NOMO-1 (cell line): ENCODE measurements around the gene SOX15.

Experiments
- DNase-seq, 2 experiments: peaks; one replicate each; lab custom pipeline; 2025; ENCODE audit not compliant: unreplicated experiment in 2 of 2; lab: John Stamatoyannopoulos, UW

The SOX15 gene

DNA sequence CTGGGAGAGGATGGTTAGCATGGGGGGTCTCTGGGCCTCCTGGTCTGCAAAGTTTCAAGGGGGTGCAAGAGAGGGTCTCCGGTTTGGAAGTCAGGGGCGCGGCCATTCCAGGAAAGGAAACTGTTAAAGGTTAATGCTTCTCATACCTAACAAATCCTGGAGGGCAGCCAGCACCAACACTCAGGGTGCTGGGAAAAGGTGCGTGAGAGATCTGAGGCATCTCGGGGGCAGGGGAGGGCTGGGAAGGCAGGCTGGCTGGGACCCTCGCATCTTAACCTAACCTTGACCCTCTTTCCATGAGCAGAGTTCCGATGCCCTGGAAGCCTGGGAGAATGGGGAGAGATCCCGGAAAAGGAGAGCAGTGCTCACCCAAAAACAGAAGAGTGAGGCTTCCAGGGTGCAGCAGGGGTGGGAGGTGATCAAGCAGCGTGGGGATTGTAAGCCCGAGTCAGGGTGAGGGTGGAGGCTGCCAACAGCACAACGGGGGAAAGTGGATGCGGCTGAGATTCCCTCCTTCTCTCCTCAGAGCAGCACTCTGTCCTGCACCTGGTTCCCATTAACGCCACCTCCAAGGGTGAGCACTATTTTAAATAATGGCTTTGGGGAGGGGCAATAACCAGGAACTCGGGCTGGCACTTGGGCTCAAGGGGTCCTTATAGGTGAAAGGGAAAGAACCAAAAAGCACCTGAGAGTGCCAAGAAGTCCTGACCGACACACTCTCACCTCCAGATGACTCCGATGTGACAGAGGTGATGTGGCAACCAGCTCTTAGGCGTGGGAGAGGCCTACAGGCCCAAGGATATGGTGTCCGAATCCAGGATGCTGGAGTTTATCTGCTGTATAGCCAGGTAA is 30.3 kb downstream of the SOX15 start:
- DNase-seq = no peak

DNA sequence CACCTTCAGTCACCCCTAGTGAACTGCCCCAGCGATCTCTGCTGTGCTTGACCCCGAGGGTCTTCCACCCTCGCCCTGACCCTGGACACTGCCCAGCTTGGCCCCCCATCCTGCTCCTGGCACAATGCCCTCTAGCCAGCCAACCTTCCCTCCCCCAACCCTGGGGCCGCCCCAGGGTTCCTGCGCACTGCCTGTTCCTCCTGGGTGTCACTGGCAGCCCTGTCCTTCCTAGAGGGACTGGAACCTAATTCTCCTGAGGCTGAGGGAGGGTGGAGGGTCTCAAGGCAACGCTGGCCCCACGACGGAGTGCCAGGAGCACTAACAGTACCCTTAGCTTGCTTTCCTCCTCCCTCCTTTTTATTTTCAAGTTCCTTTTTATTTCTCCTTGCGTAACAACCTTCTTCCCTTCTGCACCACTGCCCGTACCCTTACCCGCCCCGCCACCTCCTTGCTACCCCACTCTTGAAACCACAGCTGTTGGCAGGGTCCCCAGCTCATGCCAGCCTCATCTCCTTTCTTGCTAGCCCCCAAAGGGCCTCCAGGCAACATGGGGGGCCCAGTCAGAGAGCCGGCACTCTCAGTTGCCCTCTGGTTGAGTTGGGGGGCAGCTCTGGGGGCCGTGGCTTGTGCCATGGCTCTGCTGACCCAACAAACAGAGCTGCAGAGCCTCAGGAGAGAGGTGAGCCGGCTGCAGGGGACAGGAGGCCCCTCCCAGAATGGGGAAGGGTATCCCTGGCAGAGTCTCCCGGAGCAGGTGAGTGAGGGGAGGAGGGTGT is 31.2 kb downstream of the SOX15 start, which contains the start of gene TNFSF13:
Gene TNFSF13 (plus strand): TSS at position 207 of the 776 bp plus-strand sequence. CDS start 290 bp downstream, at position 497.
- DNase-seq = peak; percentile 61 to 86

DNA sequence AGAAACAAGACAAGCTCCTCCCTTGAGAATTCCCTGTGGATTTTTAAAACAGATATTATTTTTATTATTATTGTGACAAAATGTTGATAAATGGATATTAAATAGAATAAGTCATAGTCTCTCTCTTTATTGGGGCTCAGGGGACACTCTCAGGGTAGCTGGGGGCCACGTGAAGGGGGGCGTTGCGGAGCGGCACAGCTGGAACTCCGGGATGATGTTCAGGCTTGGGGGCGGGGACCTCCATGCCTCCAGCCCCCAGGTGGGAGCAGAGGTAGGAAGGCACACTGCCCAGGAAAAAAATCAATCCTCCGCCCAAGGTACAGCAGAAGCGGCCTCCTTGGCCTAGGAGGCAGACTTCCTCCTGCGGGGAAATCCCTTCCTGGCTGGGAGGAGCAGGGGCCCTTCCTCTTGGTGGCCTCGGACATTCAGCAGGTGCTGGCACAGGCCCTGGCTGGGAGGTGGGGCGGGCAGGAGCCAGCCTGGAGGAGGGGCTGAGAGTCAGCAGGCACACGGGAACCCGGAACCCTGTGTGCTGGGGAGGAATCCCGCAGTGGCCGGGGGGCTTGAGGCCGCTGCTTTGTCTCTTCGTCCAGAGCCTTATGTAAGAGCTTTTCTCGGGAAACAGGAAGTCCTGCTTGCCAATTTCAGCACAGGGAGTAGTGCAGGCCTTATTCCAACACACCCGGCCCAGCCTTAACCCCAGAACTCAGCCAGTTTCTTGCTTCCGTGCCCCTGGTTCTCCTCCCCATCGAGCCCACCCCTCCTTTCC is 31.9 kb downstream of the SOX15 start:
- peak; percentile 78 to 92 for DNase-seq

DNA sequence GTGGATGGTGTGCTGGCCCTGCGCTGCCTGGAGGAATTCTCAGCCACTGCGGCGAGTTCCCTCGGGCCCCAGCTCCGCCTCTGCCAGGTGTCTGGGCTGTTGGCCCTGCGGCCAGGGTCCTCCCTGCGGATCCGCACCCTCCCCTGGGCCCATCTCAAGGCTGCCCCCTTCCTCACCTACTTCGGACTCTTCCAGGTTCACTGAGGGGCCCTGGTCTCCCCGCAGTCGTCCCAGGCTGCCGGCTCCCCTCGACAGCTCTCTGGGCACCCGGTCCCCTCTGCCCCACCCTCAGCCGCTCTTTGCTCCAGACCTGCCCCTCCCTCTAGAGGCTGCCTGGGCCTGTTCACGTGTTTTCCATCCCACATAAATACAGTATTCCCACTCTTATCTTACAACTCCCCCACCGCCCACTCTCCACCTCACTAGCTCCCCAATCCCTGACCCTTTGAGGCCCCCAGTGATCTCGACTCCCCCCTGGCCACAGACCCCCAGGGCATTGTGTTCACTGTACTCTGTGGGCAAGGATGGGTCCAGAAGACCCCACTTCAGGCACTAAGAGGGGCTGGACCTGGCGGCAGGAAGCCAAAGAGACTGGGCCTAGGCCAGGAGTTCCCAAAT is 32.6 kb downstream of the SOX15 start:
- no peak for DNase-seq

DNA sequence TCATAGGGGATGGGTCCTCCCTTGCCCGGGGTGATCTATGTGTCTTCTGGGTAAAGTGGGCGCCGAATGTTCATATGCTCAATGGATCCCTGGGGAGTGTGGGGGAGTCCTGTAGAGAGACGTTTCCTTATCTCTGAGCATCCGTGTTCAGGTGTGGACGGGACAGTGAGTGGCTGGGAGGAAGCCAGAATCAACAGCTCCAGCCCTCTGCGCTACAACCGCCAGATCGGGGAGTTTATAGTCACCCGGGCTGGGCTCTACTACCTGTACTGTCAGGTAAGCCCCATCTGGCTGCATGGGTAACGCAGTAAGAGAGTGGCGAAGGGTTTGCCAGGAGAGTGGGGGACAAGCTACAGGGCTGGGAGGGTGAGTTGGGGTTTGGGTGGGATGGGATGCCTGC is 33.3 kb downstream of the SOX15 start:
- no peak for DNase-seq

DNA sequence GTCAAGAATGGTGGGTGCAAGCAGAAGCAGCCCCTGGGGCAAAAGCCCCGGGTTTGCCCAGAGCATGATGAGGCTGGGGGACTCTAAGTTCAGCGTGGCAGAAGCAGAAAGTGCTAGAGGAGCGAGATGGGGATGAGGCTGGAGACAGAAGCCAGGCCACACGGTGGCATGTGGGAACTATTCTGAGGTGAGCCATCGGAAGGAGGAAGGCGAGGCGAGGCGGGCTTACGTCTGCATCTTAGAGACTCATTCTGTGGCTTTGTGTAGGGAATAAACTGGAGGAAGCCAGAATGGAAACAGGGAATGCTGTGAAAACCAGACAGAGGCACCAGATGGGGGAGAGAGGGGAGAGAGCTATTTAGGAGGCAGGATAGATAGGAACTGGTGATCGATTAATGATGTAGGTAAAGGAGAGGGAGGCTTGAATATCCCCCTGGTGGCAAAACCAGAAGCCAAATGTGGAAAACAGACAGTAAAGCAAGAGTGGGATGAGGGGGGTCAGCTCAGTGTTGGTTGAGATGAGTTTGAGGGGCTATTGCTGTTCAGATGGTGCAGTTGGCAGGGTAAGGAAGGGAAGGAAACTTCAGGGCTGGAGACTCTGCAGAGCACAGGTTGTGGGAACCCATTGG is 34.5 kb downstream of the SOX15 start:
- no peak for DNase-seq

DNA sequence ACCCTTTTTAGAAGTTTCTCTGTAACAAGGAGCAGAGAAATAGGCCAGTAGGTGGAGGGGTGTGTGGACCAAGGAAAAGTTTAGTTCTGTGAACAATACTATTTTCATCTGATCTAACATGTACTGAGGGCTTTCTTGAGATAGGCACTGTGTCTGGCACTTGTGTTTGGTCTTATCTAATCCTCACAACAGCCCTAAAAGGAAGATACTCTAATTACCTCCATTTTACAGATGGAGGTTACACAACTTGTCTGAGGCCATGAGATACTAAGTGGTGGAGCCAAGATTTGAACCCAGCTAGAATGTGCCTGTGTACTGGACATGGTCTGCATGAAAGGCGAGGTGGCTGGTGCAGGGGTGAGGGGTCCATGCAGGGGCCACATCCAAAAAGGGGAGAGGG is 36.5 kb downstream of the SOX15 start:
- no peak for DNase-seq

DNA sequence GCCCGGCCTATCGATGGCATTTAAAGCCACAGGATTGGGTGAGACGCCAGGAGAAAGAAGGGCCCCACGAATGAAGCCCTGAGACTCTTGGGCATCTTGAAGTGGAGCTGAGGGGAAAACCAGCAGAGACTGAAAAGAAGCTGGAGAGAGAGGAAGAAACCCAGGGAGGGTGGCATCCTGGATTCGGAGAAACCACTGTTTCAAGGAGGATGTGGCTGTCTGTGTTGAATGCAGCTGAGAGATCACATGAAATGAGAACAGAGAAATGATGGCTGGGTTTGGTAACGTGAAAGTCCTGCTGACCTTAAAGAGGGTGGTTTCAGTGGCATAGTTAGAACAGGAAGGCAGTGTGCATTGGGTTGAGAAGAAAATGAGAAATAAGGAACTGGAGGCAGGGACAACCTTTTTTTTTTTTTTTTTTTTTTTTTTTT is 37.3 kb downstream of the SOX15 start:
- DNase-seq = peak; percentile 52 to 84

DNA sequence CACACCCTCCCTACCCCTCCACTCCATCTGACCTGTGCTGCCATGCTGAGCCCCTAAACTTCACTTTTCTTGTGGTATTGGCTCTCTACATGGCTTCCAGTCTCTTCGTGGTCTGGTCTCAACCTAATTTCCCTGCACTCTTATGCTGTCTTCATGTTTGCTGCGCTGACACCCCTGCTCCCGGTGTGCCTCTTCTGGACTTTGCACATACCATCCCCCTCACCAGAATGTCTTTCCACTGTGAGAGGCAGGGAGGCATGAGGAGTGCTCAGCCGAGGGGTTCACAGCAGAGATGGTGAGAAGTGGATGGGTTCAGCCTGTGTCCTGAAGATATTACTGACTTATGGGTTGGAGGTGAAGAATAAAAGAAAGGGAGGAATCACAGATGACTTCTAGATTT is 38.5 kb downstream of the SOX15 start:
- DNase-seq = no peak

DNA sequence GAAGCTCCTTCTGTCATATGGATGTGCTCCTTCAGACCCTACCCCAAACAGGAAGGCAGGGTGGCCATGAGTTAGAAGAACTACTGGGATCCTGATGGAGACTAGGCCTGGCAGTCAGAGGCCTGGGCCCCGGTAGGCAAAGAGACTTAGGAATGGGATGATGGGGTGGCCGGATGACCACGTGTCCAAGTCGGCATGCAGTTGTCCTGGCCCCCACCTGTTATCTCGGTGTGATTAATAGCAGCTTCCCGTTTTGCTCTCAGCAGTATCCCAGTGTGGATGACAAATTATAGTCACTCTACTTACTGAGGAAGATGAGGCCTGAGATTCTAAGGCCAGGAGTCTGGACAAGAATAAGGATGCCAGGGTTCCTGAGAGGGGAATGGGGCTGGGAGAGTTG is 39.5 kb downstream of the SOX15 start:
- DNase-seq = no peak

DNA sequence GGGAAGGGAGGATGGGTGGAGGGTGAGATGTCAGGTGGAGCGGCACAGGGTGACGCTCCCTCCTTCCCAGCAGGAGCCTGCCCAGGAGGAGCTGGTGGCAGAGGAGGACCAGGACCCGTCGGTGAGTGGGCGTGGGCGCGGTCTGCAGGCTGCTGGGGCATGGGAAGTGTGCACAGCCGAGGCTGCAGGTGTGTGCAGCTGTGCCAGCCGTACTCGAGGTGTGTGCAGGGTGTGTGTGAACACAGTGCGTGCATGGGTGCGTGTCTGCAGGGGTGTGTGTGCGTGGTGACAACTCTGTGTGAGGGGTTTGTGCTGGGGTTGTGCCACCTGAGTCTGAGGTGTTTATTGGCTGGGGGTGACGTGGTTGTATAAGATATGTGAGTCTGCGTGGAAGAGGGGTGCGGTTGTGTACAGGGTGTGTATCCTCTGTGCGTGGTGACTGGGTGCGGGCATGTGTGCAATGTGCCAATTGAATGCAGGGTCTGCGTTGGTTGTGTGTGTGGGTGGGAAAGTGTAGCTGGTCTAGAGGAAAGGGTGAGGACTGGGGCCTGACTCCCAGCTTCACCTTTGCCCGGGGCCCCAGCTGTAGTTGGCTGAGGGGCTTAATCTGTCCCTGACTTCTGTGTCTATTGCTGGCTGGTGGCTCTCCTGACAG is 40.4 kb downstream of the SOX15 start:
- no peak for DNase-seq

DNA sequence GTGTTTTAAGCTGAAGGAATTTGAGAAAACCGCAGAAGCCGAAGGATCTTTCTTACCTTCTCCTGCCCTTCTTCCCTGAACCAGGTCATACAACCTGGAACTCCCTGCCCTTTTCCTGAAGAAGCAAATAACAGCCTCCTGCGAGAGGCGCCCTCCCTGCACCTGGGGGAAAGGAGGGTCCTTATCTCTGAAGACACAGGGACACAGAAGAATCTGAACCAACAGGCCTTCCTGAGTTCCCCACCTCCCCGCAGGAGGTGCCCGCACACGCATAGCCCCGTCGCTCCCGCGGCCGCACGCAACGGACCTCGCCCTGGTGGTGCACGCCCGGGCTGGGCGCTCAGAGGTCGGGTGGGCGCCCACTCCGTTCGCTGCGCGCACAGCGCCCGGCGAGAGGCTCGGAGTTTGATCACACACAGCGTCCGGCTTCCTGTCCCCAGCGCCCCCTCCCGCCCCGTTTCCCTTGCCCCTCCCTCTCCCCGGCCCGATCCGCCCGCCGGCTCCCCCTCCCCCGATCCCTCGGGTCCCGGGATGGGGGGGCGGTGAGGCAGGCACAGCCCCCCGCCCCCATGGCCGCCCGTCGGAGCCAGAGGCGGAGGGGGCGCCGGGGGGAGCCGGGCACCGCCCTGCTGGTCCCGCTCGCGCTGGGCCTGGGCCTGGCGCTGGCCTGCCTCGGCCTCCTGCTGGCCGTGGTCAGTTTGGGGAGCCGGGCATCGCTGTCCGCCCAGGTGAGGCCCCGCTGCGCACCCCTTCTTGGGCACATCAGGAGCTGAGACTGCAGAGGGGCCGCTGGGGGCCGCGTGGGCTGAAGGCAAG is 41.1 kb downstream of the SOX15 start, which contains the start of gene TNFSF12:
Gene TNFSF12 (plus strand): TSS at position 474 of the 816 bp plus-strand sequence. CDS start 96 bp downstream, at position 570.
- no peak for DNase-seq

DNA sequence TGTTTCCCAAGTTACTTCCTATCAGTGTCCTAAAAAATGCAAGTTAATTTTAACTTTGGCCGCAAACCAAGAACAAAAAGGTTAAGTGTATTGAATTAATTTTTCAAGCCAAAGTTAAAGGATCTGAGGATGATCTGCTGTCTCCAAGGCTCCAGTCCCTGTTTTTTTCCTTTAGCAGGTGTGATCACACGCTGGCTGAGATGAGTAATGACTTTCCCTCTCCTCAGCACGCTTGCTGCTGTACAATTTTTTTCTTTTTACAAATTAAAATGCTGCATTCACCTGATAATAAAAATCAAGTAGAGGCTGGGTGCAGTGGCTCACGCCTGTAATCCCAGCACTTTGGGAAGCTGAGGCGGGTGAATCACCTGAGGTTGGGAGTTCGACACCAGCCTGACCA is 45.0 kb downstream of the SOX15 start:
- no peak for DNase-seq

DNA sequence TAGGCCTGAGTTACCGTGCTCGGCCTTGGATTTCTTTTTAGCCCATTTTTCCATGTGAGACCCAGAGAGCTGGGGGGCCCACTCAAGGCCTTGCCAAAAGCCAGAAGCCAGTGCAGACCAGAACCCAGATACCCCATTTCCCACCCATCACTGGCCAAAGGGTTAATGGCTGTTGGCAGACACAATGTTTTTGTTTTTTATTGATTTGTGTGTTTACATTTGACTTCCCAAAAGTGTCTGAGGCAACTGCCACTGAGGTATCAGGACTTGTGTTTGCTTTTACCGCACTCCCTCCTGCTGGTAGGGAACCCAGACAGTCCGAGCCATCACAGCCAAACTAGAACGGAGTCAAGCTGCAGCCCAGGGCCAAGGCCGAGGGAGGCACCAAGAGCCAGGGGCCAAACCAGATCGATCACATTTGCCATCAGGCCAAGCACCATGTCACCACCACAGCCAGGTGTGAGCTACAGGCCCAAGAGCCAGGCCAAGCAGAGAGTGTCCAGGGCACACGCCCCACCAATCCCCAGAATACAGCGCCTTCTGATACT is 48.7 kb downstream of the SOX15 start:
- DNase-seq = no peak

DNA sequence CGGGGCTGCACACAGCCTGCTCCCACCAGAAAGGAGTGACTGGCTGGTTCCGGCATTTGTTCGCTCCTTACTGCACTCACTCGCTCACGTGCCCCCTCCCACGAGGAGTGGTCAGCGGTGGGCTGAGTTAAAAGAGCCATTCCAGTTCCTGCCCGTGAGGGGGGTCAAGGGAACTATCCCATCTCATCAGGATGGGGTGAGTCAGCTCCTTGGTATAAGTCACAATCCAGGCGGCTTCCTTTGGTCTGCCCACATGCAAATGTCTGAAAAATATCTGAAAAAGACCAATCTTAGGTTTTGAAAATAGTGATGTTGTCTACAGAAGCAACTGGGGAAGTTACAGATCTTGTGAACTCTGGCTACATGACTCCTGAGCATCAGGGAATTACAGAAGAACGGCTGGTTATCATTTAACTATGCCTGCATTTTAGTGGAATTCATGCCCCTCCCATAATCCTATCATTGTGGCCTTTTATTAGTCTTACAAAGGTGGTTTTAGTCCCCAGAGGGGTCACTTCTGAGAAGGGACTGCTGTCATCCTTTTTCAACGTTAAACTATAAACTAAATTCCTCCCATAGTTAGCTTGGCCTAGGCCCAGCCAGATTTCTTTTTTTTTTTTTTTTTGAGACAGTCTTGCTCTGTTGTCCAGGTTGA is 50.9 kb downstream of the SOX15 start:
- no peak for DNase-seq
